Esophagus muscularis mucosa (tissue), 4 donors: ENCODE results near the gene MNT. TPM values are rescaled to one million over a fixed set of nuclear protein-coding genes. Genes with fewer than 3 reads are reported as not detected.
"Not testable (repeated sequence)": the region's sequence is repeated elsewhere in the genome, so short reads cannot be mapped to it uniquely, and the experiment has no call there.

Source experiments
- DNase-seq: peaks from one replicate; pipeline ENCODE4 v3.0.0-alpha.2; 2017; ENCODE audit errors: extremely low spot score
- H3K27ac ChIP-seq, 4 donors: fragments of 200-600 bp; sonication (generic); replicated peaks in 1 of 4; 1 replicate in 3 of 4; 2 replicates in 1 of 4; pipeline ENCODE4 v1.5.1; 2016 to 2019; ENCODE audit warnings: mild to moderate bottlenecking in 1 of 4
- H3K27me3 ChIP-seq, 4 donors: fragments of 200-600 bp; sonication (generic); one replicate each; pipeline versions ENCODE4 v1.5.1 to v1.6.0; 2016 to 2019
- H3K36me3 ChIP-seq, 4 donors: fragments of 200-600 bp; sonication (generic); one replicate each; pipeline ENCODE4 v1.5.1; 2016 to 2019
- H3K4me1 ChIP-seq, 4 donors: fragments of 200-600 bp; sonication (generic); one replicate each; pipeline ENCODE4 v1.5.1; 2016 to 2019
- H3K4me3 ChIP-seq, 4 donors: fragments of 200-600 bp; sonication (generic); 1 replicate in 2 of 4; 2 replicates in 2 of 4; pipeline ENCODE4 v1.5.1; 2016 to 2019; ENCODE audit warnings: mild to moderate bottlenecking in 4 of 4, moderate library complexity in 1 of 4
- H3K9me3 ChIP-seq, 4 donors: fragments of 200-600 bp; sonication (generic); 1 replicate in 3 of 4; 2 replicates in 1 of 4; pipeline ENCODE4 v1.5.1; 2016 to 2019
- EP300 ChIP-seq: sonication (generic); formaldehyde crosslinking; IDR thresholded peaks from one replicate; pipeline ENCODE4 v1.6.1; 2017; ENCODE audit warnings: antibody characterized with exemption
- POLR2A ChIP-seq: fragments of 450-650 bp; IDR thresholded peaks from one replicate; pipeline ENCODE4 v1.6.1; 2017; ENCODE audit warnings: antibody characterized with exemption, moderate library complexity, mild to moderate bottlenecking, low read depth
- POLR2AphosphoS5 ChIP-seq, 2 donors: sonication (generic); formaldehyde crosslinking; IDR thresholded peaks; one replicate each; pipeline ENCODE4 v1.6.1; 2017; ENCODE audit warnings: antibody characterized with exemption in 2 of 2
- WGBS: methylation state at CpG from one replicate; pipeline ENCODE4 v1.1.5; 2018; 5-methylcytosine and 5-hydroxymethylcytosine counted together
- intact Hi-C: fragments of 100-400 bp; cut with DNase I; formaldehyde crosslinking; loops from one replicate; pipeline ENCODE4 v1.15.1; 2023
- total RNA-seq, 4 donors: library from RNA; depleted of rRNA; stranded (reverse); fragments of >200 nt; gene quantifications; one replicate each; pipeline versions ENCODE4 v1.1.0 to v1.2.1, GENCODE V29; 2016
- TF ChIP-seq, protein P1 (sequence below), 3 experiments: fragments of 200-600 bp in 2 of 3; fragments of 450-650 bp in 1 of 3; sonication (generic) in 2 of 3; IDR thresholded peaks; one replicate each; pipeline ENCODE4 v1.5.1; 2017 to 2019; ENCODE audit warnings: antibody characterized with exemption in 3 of 3, mild to moderate bottlenecking in 2 of 3, moderate library complexity in 1 of 3

MNT gene
- total RNA-seq, 4 donors from 2014 or later = 10.8 to 17.4 (median 13.8) TPM

GRCh38 chr17:2444382-2444781 lies 43.5 kb upstream of the MNT start:
- 97% methylated on average over 8 of the region's 8 CpGs for WGBS
- Histone ChIP-seq H3K9me3 (no peaks in the 10 kb centered on the region), H3K27me3 (no peaks in the 10 kb centered on the region), H3K4me1 (no peaks in the 10 kb centered on the region), H3K27ac (no peak overlapping the region), H3K4me3 (no peak overlapping the region), H3K36me3 (peaks cover 0 to 18% (median 16%) of the 10 kb centered on the region in 4 donors)
- no peak for DNase-seq
- TF ChIP-seq POLR2A (no peak), EP300 (no peak), POLR2AphosphoS5 (IDR thresholded peaks at IDR 0.05) (no peak)
- TF ChIP-seq, protein P1, sequence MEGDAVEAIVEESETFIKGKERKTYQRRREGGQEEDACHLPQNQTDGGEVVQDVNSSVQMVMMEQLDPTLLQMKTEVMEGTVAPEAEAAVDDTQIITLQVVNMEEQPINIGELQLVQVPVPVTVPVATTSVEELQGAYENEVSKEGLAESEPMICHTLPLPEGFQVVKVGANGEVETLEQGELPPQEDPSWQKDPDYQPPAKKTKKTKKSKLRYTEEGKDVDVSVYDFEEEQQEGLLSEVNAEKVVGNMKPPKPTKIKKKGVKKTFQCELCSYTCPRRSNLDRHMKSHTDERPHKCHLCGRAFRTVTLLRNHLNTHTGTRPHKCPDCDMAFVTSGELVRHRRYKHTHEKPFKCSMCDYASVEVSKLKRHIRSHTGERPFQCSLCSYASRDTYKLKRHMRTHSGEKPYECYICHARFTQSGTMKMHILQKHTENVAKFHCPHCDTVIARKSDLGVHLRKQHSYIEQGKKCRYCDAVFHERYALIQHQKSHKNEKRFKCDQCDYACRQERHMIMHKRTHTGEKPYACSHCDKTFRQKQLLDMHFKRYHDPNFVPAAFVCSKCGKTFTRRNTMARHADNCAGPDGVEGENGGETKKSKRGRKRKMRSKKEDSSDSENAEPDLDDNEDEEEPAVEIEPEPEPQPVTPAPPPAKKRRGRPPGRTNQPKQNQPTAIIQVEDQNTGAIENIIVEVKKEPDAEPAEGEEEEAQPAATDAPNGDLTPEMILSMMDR (IDR thresholded peaks at IDR 0.05) = no peak
- intact Hi-C loops = no loop called here

DNA sequence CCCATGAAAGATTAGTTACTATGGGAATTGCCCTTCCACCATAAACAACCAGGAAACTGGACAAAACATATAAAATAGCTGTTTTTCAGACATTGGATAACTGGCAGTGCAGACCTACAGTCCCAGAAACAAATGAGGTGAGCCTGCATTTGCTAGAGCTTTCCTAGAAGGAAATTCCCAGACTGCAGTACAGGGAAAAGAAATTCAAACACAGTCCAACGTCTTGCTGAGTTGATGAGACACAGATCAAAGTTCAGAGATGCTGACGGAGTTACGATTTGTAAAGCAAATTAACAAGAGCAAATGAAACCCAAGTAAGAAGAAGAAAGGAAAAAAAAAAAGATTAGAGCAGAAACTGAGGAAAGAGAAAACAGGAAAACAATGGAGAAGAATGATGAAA lies 41.3 kb upstream of the MNT start:
- Histone ChIP-seq H3K27me3 (no peaks in the 10 kb centered on the region), H3K27ac (no peak overlapping the region), H3K4me3 (no peak overlapping the region), H3K9me3 (no peaks in the 10 kb centered on the region), H3K4me1 (no peaks in the 10 kb centered on the region), H3K36me3 (peaks cover 12 to 40% (median 36%) of the 10 kb centered on the region in 4 donors)
- TF ChIP-seq, protein P1 (IDR thresholded peaks at IDR 0.05) = no peak
- no peak for TF ChIP-seq POLR2AphosphoS5 (IDR thresholded peaks at IDR 0.05)
- no peak for TF ChIP-seq POLR2A
- TF ChIP-seq EP300 = no peak
- 44% methylated on average over 3 of the region's 3 CpGs for WGBS
- DNase-seq = no peak
- intact Hi-C loops = no loop called here

DNA sequence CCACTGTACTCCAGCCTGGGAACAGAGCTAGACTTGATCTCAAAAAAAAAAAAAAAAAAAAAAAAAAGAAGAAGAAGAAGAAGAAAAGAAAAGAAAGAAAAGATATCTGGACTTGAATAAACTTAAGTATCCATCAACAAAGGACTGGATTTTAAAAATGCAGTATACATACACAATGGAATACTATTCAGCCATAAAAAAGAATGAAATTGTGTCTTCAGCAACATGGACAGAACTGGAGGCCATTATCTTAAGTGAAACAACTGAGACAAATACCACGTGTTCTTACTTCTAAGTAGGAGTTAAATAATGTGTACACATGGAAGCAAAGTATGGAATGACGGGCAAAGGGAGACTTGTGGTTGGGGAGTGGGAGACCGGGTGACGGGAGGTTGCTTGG lies 40.1 kb upstream of the MNT start:
- Histone ChIP-seq H3K27me3 (no peaks in the 10 kb centered on the region), H3K36me3 (peaks cover 20 to 53% (median 49%) of the 10 kb centered on the region in 4 donors), H3K4me3 (no peak overlapping the region), H3K27ac (no peak overlapping the region), H3K9me3 (no peaks in the 10 kb centered on the region), H3K4me1 (no peaks in the 10 kb centered on the region)
- TF ChIP-seq POLR2AphosphoS5 (IDR thresholded peaks at IDR 0.05) = no peak
- no peak for TF ChIP-seq EP300
- no peak for TF ChIP-seq POLR2A
- TF ChIP-seq, protein P1 (IDR thresholded peaks at IDR 0.05) = no peak
- WGBS = 97% methylated on average over 4 of the region's 4 CpGs
- DNase-seq = no peak
- intact Hi-C loops = no loop called here

DNA sequence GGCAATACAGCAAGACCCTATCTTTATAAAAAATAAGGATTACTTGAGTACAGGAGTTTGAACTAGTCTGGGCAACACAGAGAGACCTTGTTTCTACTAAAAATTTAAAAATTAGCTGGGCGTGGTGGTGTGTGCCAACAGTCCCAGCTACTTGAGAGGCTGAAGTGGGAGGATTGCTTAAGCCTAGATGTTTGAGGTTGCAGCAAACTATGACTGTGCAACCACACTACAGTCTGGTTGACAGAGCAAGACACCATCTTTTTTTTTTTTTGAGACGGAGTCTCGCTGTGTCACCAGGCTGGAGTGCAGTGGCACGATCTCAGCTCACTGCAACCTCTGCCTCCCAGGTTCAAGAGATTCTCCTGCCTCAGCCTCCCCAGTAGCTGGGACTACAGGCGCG lies 39.1 kb upstream of the MNT start:
- H3K9me3 ChIP-seq, H3K4me1 ChIP-seq, H3K4me3 ChIP-seq, H3K27me3 ChIP-seq, DNase-seq, intact Hi-C loops, H3K27ac ChIP-seq: not testable (repeated sequence)
- WGBS = 96% methylated on average over 6 of the region's 6 CpGs
- H3K36me3 ChIP-seq = peaks cover 23 to 61% (median 53%) of the 10 kb centered on the region in 4 donors

DNA sequence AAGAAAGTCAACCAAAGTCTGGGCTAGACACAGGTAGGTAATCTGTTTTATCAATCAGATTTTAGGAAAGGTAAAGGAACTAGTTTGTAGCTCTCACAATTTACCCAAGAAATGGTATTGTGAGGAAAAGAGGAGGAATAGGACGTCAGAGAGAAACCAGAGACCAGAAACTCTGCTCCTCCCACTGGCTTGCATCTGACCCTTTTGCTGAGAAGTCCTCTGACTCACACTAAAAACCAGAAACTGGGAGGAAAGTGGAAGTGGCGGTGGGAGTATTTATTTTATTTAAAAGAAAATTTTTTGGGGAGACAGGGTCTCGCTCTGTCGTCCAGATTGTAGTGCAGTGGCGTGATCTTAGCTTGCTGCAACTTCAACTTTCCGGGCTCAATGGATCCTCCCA lies 38.0 kb upstream of the MNT start:
- Histone ChIP-seq H3K36me3 (peaks cover 23 to 72% (median 53%) of the 10 kb centered on the region in 4 donors), H3K4me3 (no peak overlapping the region), H3K27ac (no peak overlapping the region), H3K9me3 (no peaks in the 10 kb centered on the region), H3K27me3 (no peaks in the 10 kb centered on the region), H3K4me1 (no peaks in the 10 kb centered on the region)
- no peak for TF ChIP-seq EP300
- TF ChIP-seq POLR2A = no peak
- no peak for TF ChIP-seq POLR2AphosphoS5 (IDR thresholded peaks at IDR 0.05)
- TF ChIP-seq, protein P1 (IDR thresholded peaks at IDR 0.05) = no peak
- intact Hi-C loops = no loop called here
- 84% methylated on average over 6 of the region's 6 CpGs for WGBS
- no peak for DNase-seq
